ENCODE data around the gene ALDH5A1.
A peak's percentile ranks its signal among the peaks of the same experiment; 100 is the strongest.
"Not testable (repeated sequence)": the region's sequence is repeated elsewhere in the genome, so short reads cannot be mapped to it uniquely, and the experiment has no call there.

The ALDH5A1 gene

DNA sequence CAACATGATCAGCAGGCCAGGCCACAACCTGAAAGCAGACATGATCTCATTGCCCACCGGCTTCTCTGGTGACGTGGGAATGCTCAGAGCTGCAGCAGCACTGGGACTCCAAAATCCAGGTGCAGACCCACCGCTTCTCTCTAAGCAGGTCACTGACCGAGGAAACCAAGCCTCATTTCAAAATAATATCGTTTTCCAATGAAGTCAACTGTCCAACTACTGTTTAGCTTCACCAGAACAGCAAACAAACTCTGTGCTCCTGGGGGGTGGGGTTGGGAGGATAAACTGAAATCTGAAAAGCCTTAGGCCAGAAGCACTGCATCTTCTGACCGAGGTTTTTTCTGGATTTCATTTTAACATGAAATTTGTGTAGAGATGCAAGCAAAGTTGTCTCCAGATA lies 5.3 kb upstream of the ALDH5A1 start, which contains the start of gene GPLD1:
Gene GPLD1, minus strand, starts transcription at position 109 of the 400 bp plus-strand sequence. Its CDS starts 67 bp downstream, at position 42.
- DNase-seq = no peak

DNA sequence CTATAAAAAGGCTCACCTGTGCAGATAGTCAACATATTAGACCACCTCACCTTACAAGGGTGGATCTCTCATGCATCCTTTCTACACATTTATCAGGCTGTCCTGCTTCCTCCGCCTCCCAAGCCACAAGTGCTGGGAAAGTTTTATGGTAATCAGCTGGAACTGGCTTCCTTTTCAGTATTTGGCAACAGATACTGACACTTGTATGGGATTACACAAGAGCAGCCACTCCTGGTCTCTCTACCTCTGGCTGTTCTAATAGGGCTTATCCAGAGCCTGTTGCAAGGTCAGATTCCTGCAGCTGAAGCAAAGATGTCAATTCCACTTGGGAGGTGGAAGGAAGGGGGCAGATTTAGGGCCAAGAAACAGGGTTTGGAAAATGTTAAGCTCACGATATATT lies 4.9 kb upstream of the ALDH5A1 start:
- no peak for DNase-seq

GRCh38 chr6:24490948-24491347 lies 3.8 kb upstream of the ALDH5A1 start:
- no peak for DNase-seq

GRCh38 chr6:24492475-24492874 lies 2.3 kb upstream of the ALDH5A1 start:
- DNase-seq = no peak

GRCh38 chr6:24493945-24494820 lies 586 bp upstream of the ALDH5A1 start:
- no peak for DNase-seq

GRCh38 chr6:24497254-24497970 lies 2.6 kb downstream of the ALDH5A1 start:
- DNase-seq = no peak

GRCh38 chr6:24500683-24501082 lies 5.9 kb downstream of the ALDH5A1 start:
- no peak for DNase-seq

DNA sequence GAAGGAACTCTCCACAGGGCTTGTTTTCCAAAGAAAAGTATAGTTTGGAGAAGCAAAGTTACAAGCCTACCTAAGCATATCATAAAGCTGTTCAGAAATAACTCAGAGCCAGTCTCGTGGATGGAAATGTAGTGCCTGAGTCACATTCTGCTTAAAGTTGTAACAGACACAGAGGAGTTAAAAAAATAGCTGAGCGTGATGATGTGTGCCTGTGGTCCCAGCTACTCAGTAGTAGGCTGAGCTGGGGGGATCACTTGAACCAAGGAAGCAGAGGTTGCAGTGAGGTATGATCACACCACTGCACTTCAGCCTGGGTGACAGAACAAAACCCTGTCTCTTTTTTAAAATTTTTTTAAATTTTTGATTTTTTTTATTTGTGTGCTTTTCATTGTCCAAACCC lies 6.6 kb downstream of the ALDH5A1 start:
- no peak for DNase-seq

- DNase-seq = no peak
Observed at GRCh38 chr6:24501914-24502313, 7.1 kb downstream of the ALDH5A1 start.

DNA sequence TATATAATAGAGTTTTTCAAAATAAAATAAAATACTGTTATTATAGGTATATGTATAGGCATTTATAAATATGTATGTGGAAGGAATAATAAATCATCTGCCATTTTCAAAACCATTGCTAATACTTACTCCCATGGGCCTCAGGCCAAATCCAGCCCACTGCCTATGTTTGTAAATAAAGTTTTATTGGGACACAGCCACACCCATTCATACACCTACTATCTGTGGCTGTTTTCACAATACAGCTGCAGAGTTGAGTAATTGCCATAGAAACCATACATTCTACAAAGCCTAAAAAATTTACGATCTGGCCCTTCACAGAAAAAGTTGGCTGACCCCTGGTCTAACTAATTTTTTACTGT lies 9.5 kb downstream of the ALDH5A1 start:
- DNase-seq = no peak

DNA sequence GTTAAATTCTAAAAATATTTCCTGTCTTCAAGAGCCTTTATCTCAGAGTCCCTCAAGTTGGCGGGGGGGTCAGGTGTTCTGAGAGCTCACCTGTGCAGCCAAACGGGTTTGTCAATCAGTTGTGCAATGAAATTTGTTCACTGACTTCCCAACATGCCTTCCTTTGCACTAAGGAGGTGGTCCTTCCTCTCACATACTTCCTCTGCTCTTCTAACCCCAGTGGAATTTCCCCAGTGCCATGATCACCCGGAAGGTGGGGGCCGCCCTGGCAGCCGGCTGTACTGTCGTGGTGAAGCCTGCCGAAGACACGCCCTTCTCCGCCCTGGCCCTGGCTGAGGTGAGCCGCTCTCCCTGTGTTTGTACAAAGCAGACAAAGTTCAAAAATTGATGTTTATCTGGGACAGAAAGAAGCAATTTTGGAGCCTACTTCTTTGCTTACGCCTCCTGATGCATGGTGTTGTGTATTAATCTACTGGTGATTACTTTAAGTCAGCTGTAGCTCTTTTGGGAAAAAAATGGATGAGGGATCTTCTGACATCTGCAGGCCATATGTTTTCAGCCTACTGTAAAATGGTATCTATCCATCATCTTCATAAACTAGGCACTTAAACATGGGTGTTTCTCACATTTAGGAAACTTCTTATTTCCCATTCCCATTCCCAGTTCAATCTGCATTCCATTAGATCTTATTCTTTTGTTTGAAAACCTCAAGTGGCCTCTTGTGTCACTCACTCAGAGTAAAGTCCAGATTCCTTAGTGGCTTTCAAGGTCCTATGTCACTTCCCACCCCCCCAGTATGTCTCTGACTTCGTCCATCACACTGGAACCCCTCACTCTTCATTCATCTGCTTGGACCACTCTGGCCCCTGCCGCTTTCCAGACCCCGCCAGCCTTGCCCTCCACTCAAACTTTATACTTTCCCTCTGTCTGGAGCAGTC lies 10.1 kb downstream of the ALDH5A1 start:
- no peak for DNase-seq

GRCh38 chr6:24506814-24507520 lies 12.2 kb downstream of the ALDH5A1 start:
- DNase-seq = no peak

GRCh38 chr6:24511976-24512375 lies 17.2 kb downstream of the ALDH5A1 start:
- not testable (repeated sequence) for DNase-seq

DNA sequence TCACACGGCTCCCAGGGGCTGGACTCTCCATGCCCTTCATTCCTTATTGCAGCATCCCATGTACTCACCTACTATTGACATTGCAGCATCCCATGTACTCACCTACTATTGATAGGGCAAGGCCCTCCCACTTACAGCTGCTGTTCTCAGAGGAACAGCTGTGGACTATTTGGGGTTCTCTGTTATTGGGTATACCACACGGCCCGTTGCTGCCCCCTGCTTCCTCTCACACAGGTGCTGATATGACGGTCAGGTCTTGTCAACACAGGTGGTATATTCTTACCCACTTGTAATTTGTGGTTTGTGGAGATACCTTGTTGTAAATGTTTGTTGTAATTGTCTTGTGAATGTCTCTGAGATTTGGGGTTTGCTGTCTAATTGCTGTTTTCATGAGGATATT lies 18.8 kb downstream of the ALDH5A1 start:
- DNase-seq = no peak

- DNase-seq = no peak
Observed at GRCh38 chr6:24517659-24518543, 23.1 kb downstream of the ALDH5A1 start.

- peak; percentile 47 to 62 for DNase-seq
Observed at GRCh38 chr6:24520929-24521546, 26.3 kb downstream of the ALDH5A1 start.

- DNase-seq = no peak
Observed at GRCh38 chr6:24522228-24523176, 27.7 kb downstream of the ALDH5A1 start.

DNA sequence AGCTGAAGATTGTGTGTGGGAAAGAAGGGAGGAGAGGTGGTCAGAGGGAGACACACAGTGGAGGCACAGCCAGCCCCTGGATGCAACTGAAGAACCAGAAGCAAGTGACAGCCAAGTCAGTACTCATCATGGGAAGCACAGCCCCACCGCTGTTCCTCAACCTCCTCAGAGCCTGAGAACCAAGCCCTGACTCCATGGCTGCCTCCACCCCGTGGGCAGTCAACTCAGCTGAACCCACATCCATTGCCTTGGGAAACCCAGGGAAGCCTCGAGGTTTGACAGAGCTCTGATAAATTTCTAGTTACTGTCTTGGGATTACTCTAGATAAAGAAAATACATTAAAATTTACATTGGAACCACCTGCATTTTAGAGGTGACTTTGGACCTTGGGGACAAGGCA lies 29.6 kb downstream of the ALDH5A1 start:
- no peak for DNase-seq

GRCh38 chr6:24524805-24525204 lies 30.0 kb downstream of the ALDH5A1 start:
- DNase-seq = no peak

DNA sequence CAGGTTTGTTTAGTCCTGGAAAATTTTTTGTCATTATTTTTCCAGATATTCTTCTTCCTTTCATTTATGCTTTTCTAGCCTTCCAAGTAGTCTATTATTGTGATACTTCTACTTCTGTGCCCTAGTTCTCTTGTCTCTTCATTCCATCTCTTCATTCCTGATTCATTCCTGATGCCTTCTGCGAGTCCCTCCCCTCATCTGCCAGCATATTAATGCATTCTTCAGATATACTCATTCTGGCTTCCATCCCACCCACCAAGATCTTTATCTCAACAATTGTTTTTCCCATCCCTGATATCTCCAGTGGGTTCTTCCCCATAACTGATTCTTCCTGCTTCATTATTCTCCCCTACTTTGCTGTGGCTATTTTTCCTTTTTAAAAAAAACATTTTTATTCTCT lies 35.2 kb downstream of the ALDH5A1 start:
- DNase-seq = no peak
